ENCODE results near the gene ARHGEF10L. TPM values are rescaled to one million over a fixed set of nuclear protein-coding genes. Genes with fewer than 3 reads are reported as not detected.
A peak's percentile ranks its signal among the peaks of the same experiment; 100 is the strongest.

The ARHGEF10L gene
- polyA plus RNA-seq, 1 donor = 29.4 TPM

- DNase-seq = no peak
Measured at GRCh38 chr1:17595602-17595925, 56.1 kb downstream of the ARHGEF10L start.

- no peak for DNase-seq
Measured at GRCh38 chr1:17596186-17596585, 56.7 kb downstream of the ARHGEF10L start.

GRCh38 chr1:17596651-17597509 lies 57.4 kb downstream of the ARHGEF10L start:
- DNase-seq = no peak

- DNase-seq = no peak
Measured at GRCh38 chr1:17597651-17598050, 58.2 kb downstream of the ARHGEF10L start.

- DNase-seq = no peak
Measured at GRCh38 chr1:17598251-17598650, 58.8 kb downstream of the ARHGEF10L start.

GRCh38 chr1:17599291-17599953 lies 59.9 kb downstream of the ARHGEF10L start:
- no peak for DNase-seq

GRCh38 chr1:17599954-17600300 lies 60.4 kb downstream of the ARHGEF10L start:
- no peak for DNase-seq

GRCh38 chr1:17600321-17600720 lies 60.8 kb downstream of the ARHGEF10L start:
- no peak for DNase-seq

GRCh38 chr1:17601643-17602382 lies 62.3 kb downstream of the ARHGEF10L start:
- DNase-seq = no peak

- no peak for DNase-seq
Measured at GRCh38 chr1:17603091-17603841, 63.8 kb downstream of the ARHGEF10L start.

- peak; percentile 31 for DNase-seq
Measured at GRCh38 chr1:17605582-17606344, 66.3 kb downstream of the ARHGEF10L start.

GRCh38 chr1:17606826-17607440 lies 67.4 kb downstream of the ARHGEF10L start:
- DNase-seq = peak; percentile 73

- no peak for DNase-seq
Measured at GRCh38 chr1:17607644-17608581, 68.4 kb downstream of the ARHGEF10L start.

GRCh38 chr1:17609529-17609928 lies 70.0 kb downstream of the ARHGEF10L start:
- DNase-seq = no peak

- DNase-seq = no peak
Measured at GRCh38 chr1:17610085-17610484, 70.6 kb downstream of the ARHGEF10L start.

- DNase-seq = no peak
Measured at GRCh38 chr1:17610713-17611112, 71.2 kb downstream of the ARHGEF10L start.

GRCh38 chr1:17611991-17612390 lies 72.5 kb downstream of the ARHGEF10L start:
- no peak for DNase-seq

GRCh38 chr1:17612831-17613230 lies 73.3 kb downstream of the ARHGEF10L start:
- DNase-seq = no peak

GRCh38 chr1:17614586-17614985 lies 75.1 kb downstream of the ARHGEF10L start:
- DNase-seq = no peak

GRCh38 chr1:17615157-17615556 lies 75.7 kb downstream of the ARHGEF10L start:
- DNase-seq = no peak

Measured in hindlimb muscle (tissue), 1 donor.